ENCODE results near the gene ADCY10.
"Not testable (repeated sequence)": the region's sequence is repeated elsewhere in the genome, so short reads cannot be mapped to it uniquely, and the experiment has no call there.

ADCY10 gene

DNA sequence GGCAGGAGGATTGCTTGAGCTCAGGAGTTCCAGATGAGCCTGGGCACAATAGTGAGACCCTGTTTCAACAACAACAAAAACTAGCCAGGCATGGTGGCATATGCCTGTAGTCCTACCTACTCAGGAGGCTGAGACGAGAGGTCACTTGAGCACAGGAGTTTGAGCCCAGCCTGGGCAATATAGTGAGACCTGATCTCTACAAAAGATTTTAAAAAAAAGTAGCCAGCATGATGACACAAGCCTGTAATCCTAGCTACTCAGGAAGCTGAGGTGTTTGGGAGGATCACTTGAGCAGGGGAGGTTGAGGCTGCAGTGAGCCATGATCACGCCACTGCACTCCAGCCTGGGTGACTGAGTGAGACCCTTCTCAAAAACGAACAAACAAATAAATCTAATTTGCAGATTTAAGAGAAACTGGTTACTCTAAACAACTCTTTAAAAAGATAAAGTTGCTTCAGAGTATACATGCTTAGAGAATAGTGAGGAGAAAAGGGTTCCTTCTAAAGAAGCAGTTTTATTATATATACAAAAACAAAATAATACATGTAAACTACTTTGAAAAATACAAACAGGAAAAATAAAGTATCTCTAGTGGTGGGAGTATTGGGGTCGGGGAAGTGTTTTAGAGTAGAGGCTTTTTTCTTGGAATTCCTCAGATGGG is 88.4 kb downstream of the ADCY10 start:
- Mint-ChIP-seq H3K4me3 (no peak overlapping the region), H3K27me3 (peaks cover 23% of the 10 kb centered on the region), H3K4me1 (no peaks in the 10 kb centered on the region), H3K9me3 (no peaks in the 10 kb centered on the region), H3K27ac (no peak overlapping the region), H3K36me3 (no peaks in the 10 kb centered on the region)
- ATAC-seq, result no peak

DNA sequence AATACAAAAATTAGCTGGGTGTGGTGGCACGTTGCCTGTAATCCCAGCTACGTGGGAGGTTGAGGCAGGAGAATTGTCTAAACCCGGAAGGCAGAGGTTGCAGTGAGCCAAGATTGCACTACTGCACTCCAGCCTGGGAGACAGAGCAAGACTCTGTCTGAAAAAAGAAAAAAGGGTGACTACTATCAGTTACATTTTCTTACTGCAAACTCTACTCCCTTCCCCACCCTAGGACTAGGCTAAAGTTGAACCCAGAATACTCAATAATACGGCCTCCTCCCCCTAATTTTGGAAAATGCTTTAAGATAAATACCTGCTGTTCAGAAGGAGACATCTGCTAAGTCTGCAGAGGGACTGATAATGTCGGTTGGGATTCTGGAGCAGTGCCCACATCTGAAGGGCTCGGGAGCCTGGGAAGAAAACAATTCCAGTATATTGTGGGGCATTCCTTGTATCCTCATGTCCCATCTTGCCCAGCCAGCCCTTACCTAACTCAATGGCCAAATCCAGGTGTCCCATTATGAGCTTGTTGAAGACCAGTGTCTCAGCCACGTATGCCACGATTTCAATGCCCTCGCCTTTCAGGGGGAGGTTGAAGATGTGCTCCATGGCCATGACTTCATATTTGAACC is 89.7 kb downstream of the ADCY10 start:
- Mint-ChIP-seq H3K9me3 (no peaks in the 10 kb centered on the region), H3K4me1 (peaks cover 8% of the 10 kb centered on the region), H3K27me3 (peaks cover 34% of the 10 kb centered on the region), H3K36me3 (no peaks in the 10 kb centered on the region), H3K4me3 (no peak overlapping the region), H3K27ac (no peak overlapping the region)
- ATAC-seq, result no peak

DNA sequence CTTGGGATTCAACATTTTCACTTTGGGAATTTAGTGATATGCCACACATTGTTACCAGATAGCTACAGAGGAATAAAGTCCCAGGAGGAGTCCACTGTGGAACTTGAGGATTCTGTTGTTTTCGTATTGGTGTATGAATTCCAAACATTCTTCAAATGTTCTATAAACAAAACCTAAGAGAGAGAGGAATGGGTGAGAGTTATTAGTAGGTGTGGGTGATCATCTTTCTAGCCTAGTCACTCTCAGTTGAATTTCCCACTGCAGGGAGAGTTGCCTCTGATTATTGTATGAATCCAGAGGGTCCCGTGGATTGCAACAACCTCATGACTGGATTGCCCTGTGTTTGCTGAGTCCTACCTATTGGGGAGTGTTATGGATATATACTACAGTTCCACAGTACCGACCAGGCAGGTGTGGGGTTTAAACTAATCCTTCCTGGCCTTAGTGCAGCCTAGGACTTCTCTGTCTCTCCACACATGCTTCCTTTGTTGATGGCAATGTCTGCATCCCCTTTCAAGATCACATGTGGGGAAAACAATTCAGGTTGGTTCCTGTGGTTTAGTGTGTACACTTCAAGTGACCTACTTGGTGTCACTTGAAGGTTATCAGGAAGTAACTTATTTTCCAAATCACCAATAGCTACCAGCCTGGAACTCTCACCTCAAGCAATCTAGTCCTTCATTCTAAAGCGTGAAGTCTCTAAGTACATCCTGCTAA is 91.8 kb downstream of the ADCY10 start:
- no peak for ATAC-seq
- Mint-ChIP-seq H3K9me3 (no peaks in the 10 kb centered on the region), H3K36me3 (no peaks in the 10 kb centered on the region), H3K4me3 (no peak overlapping the region), H3K27ac (no peak overlapping the region), H3K4me1 (peaks cover 8% of the 10 kb centered on the region), H3K27me3 (peaks cover 34% of the 10 kb centered on the region)

DNA sequence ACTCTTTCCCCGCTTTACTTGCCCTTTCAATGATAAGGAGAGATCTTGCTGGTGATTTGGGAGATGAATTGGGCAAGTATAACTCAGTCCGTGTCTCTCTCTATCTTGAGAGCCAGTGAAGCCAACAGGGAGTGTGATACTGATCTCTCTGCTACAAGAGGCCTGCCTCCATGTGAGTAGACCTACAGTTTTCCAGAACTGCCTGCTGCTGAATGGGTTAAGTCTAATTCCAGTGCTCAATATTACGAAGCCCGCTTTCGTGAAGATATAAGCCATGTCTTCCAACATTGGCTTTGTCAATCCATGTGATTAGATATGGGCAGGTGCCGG is 92.6 kb downstream of the ADCY10 start:
- H3K27me3 Mint-ChIP-seq, result peaks cover 34% of the 10 kb centered on the region
- peaks cover 8% of the 10 kb centered on the region for H3K4me1 Mint-ChIP-seq
- H3K36me3 Mint-ChIP-seq, result no peaks in the 10 kb centered on the region
- H3K9me3 Mint-ChIP-seq, result no peaks in the 10 kb centered on the region
- no peak overlapping the region for H3K27ac Mint-ChIP-seq
- ATAC-seq, result no peak
- no peak overlapping the region for H3K4me3 Mint-ChIP-seq

DNA sequence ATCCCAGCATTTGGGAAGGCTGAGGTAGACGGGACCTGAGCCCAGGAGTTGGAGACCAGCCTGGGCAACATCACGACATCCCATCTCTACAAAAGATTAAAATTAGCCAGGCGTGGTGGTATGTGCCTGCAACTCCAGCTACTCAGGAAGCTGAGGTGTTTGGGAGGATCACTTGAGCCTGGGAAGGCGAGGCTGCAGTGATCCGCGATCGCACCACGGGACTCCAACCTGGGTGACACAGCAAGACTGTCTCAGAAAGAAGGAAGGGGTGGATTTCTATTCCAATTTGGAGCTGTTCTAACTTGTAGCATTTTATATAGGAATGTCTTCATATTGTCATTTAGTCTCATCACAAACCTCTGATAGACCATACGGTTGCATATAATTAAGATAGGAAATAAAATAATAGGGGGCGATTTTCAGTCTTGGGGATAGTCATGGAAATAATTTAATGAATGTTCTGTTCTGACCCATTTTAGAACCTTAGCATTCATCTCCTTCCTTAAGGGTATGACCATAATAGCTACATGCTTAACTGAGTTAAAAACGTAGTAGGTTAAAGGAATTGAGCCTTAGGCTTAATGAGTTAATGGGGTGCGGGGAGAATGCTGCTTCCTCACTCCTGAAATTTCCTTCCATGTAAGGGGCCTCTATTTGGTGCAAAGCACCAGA is 93.1 kb downstream of the ADCY10 start:
- Mint-ChIP-seq H3K4me3 (no peak overlapping the region), H3K36me3 (peaks cover 3% of the 10 kb centered on the region), H3K27me3 (peaks cover 34% of the 10 kb centered on the region), H3K9me3 (peaks cover 2% of the 10 kb centered on the region), H3K27ac (no peak overlapping the region), H3K4me1 (peaks cover 8% of the 10 kb centered on the region)
- no peak for ATAC-seq

DNA sequence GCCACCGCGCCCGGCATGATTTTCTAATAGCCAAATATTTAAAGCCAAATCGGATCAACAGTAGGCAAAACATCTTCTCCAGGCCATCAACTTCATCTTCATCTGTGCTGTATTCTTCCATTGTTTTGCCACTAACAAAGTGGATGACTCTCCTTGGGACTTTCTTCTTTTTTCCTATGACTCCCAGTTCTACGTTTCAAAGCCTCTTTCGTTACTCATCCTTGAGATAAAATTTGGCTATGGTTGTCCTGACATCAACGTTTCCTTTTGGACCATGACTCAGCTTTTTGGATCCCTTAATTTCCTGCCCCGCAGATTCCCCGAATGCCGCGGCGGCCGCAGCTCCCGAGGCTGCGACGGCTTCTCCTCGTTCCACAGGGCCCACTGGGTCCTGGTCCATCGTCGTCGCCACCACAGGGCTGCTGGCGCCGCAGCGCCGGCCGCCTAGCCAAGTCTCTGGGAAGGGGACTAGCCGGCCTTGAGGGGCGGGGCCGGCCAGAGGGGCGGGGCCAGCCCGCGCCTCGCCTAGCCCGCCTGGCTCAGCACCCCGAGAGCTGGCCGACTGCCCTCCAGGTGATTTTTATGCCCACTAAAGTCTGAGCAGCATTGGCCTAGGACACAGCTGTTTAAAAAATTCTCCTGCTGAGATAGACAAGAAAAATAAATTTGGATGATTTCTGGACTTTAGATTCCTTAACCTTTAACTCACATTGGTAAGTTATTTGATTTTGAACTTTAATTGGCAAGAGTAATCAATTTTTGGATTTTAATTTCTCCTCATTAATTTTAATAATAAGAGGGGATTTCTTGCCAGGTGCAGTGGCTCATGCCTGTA is 93.9 kb downstream of the ADCY10 start:
- peaks cover 11% of the 10 kb centered on the region for H3K36me3 Mint-ChIP-seq
- H3K9me3 Mint-ChIP-seq, result peaks cover 7% of the 10 kb centered on the region
- ATAC-seq, result peak; percentile 72
- peak overlapping the region; percentile 80 for H3K4me3 Mint-ChIP-seq
- peak overlapping the region; percentile 50 for H3K27ac Mint-ChIP-seq
- H3K27me3 Mint-ChIP-seq, result peaks cover 34% of the 10 kb centered on the region
- H3K4me1 Mint-ChIP-seq, result peaks cover 8% of the 10 kb centered on the region

DNA sequence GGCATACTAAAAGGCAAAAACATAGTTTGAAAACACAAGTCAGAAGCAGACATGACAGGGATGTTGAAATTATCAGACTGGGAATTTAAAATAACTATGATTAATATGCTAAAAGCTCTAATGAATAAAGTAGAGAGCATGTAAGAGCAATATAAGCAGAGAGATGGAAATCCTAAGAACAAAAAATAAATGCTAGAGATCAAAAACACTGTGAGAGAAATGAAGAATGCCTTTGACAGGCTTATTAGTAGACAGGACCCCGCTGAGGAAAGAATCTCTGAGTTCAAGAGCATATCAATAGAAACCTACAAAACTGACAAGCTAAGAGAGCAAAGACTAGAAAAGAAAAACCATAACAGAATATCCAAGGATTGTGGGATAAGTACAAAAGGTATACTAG is 98.3 kb downstream of the ADCY10 start:
- peaks cover 8% of the 10 kb centered on the region for H3K4me1 Mint-ChIP-seq
- ATAC-seq, result no peak
- H3K4me3 Mint-ChIP-seq, result no peak overlapping the region
- peaks cover 35% of the 10 kb centered on the region for H3K27me3 Mint-ChIP-seq
- H3K9me3 Mint-ChIP-seq, result peaks cover 26% of the 10 kb centered on the region
- no peak overlapping the region for H3K27ac Mint-ChIP-seq
- peaks cover 31% of the 10 kb centered on the region for H3K36me3 Mint-ChIP-seq

DNA sequence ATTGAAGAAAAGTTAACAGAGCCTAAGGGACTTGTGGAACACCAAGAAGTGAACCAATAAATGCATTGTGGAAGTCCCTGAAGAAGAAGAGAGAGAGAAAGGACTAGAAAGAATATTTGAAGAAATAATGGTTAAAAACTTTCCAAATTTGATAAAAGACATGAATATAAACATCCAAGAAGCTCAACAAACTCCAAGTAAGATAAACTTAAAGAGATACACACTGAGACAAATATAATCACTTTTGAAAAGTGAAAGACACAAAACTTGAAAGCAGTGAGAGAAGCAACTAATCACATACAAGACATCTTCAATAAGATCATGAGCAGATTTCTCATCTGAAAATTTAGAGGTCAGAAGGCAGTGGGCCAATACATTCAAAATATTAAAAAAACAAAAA is 101.0 kb downstream of the ADCY10 start:
- Mint-ChIP-seq H3K4me1 (no peaks in the 10 kb centered on the region), H3K27ac (no peak overlapping the region), H3K9me3 (peaks cover 26% of the 10 kb centered on the region), H3K4me3 (no peak overlapping the region), H3K36me3 (peaks cover 31% of the 10 kb centered on the region), H3K27me3 (peaks cover 24% of the 10 kb centered on the region)
- ATAC-seq, result no peak

DNA sequence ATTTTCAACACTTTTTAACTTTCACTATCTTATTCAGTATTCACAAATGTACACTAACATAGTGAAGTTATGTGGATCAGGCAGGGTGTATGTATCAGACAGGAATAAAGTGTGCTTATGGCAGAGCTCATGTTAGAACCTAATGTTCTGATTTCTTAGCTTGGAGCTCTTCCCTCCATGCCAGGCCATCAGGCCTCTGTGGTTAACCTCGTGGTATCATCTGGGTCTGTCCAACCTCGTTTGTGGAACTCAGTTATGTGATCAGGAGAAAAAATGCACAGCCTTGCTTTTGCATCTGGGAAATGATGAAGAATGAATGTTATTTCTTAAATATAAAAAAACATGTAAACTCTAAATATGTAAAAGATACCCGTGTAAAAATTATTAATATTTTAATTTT is 105.2 kb downstream of the ADCY10 start:
- H3K27ac Mint-ChIP-seq, result no peak overlapping the region
- H3K9me3 Mint-ChIP-seq, result peaks cover 16% of the 10 kb centered on the region
- no peak overlapping the region for H3K4me3 Mint-ChIP-seq
- no peak for ATAC-seq
- peaks cover 34% of the 10 kb centered on the region for H3K27me3 Mint-ChIP-seq
- peaks cover 19% of the 10 kb centered on the region for H3K4me1 Mint-ChIP-seq
- H3K36me3 Mint-ChIP-seq, result peaks cover 13% of the 10 kb centered on the region

DNA sequence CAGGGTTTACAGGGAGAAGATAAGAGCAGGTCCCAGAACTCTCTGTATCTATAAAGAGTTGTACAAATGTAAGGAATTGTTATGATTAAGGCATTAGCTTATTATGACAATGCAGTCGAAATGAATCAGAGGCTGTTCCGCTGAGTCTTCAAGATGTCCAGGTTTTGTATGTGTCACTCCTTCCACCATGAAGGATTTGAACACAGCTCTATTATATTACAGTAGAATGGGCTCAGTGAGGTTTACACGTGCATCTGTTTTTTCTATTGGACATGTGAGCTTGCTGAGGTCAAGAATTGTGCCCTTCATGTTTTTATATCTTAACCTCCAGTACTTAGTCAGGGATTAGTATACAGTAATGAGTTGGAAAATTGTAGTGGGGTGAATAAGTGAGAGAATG is 105.8 kb downstream of the ADCY10 start:
- H3K36me3 Mint-ChIP-seq, result peaks cover 11% of the 10 kb centered on the region
- H3K4me1 Mint-ChIP-seq, result peaks cover 25% of the 10 kb centered on the region
- H3K9me3 Mint-ChIP-seq, result peaks cover 13% of the 10 kb centered on the region
- no peak overlapping the region for H3K27ac Mint-ChIP-seq
- no peak for ATAC-seq
- H3K27me3 Mint-ChIP-seq, result peaks cover 28% of the 10 kb centered on the region
- no peak overlapping the region for H3K4me3 Mint-ChIP-seq

DNA sequence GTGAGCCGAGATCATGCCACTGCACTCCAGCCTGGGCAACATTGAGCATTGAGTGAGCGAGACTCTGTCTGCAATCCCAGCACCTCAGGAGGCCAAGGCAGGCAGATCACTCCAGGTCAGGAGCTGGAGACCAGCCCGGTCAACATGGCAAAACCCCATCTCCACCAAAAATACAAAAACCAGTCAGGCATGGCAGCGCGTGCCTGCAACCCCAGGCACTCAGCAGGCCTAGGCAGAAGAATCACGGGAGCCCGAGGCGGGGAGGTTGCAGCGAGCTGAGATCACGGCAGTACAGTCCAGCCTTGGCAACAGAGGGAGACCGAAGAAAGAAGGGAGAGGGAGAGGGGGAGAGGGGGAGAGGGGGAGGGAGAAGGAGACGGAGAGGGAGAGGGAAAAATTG is 107.3 kb downstream of the ADCY10 start:
- H3K27ac Mint-ChIP-seq, H3K4me3 Mint-ChIP-seq, H3K36me3 Mint-ChIP-seq, ATAC-seq, H3K9me3 Mint-ChIP-seq: not testable (repeated sequence)
- peaks cover 15% of the 10 kb centered on the region for H3K27me3 Mint-ChIP-seq
- H3K4me1 Mint-ChIP-seq, result peaks cover 27% of the 10 kb centered on the region

DNA sequence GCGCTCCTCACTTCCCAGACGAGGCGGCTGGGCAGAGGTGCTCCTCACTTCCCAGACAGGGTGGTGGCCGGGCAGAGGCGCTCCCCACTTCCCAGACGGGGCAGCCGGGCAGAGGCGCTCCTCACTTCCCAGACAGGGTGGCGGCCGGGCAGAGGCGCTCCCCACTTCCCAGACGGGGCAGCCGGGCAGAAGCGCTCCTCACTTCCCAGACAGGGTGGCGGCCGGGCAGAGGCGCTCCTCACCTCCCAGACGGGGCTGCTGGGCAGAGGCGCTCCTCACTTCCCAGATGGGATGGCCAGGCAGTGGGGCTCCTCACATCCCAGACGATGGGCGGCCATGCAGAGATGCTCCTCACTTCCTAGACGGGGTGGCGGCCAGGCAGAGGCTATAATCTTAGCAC is 107.7 kb downstream of the ADCY10 start:
- peaks cover 11% of the 10 kb centered on the region for H3K27me3 Mint-ChIP-seq
- peaks cover 27% of the 10 kb centered on the region for H3K4me1 Mint-ChIP-seq
- H3K27ac Mint-ChIP-seq, H3K36me3 Mint-ChIP-seq, H3K9me3 Mint-ChIP-seq, H3K4me3 Mint-ChIP-seq, ATAC-seq: not testable (repeated sequence)

DNA sequence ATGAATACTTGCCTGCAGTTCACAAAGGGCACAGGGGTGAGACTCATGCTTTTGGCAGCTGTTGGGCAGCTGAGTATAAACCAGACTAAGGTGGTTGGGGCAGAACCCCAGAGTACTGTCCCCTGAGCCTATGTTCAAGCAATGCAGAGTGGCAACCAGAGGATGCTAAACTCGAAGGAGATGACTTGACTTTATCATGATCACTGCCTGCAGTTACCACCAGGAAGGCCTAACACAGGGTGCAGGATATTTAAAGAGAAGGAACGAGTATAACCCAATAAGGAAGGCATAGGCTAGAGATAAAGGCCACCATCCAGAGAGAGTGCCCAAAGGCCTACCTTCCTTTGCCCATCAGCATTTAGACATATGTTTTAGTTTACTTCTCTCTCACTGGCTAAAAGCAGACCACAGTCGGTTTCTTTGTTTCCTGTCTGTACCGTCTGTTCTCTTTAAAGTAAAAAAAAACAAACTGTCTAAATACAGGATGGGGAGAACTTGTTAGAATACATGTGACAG is 108.8 kb downstream of the ADCY10 start:
- Mint-ChIP-seq H3K27ac (peak overlapping the region; percentile 69), H3K36me3 (no peaks in the 10 kb centered on the region), H3K4me3 (no peak overlapping the region), H3K4me1 (peaks cover 27% of the 10 kb centered on the region), H3K27me3 (peaks cover 10% of the 10 kb centered on the region), H3K9me3 (no peaks in the 10 kb centered on the region)
- ATAC-seq, result peak; percentile 48

DNA sequence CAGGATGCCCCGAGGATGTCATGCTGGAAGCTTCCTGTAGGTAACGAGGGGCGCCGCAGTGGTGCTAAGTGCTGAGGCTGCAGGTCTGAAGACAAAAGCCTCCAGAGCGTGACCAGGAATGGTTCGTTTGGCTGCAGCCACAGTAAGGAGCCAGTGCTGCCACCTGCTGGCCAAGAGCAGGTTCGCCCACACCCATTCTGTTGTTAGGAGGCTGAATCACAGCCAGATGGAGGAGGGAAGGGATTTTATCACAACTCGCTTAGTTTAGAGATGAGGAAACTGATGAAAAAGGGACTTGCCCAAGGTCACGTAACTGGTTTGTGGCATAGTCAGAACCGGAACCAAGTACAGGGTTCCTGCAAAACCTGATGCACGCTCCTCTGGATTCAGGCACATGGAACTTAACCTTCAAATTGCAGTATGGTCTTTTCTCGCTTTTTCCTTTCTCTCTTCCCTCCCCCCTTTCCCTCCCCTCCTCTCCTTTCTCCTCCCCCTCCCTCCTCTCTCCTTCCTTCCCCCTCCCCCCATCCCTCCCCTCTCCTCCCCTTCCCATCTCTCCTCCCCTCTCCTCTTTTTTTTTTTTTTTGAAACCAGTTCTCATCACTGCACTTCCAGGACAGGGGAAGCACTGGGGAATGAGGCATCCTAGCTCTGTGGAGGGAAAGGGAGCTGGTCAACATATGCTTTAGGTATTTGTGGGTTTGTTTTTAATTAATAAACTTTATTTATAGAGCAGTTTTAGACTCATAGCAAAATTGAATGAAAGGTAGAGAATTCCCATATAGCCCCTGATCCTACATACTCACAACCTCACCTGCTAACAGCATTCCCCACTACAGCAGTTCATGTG is 110.4 kb downstream of the ADCY10 start:
- Mint-ChIP-seq H3K4me1 (peaks cover 27% of the 10 kb centered on the region), H3K9me3 (no peaks in the 10 kb centered on the region), H3K27ac (peak overlapping the region; percentile 3), H3K36me3 (no peaks in the 10 kb centered on the region), H3K4me3 (no peak overlapping the region), H3K27me3 (peaks cover 10% of the 10 kb centered on the region)
- peak; percentile 97 for ATAC-seq

Measured in stimulated activated memory B cell treated with anti-CD40 and anti-IgM and Interleukin-4, amounts not matched to agents 10 μg/mL and 1 μg/mL and 100 μg/mL, for 72 hours (primary cell).